Heart left ventricle (tissue), 13 donors: Measurements from ENCODE around the gene TNS1.

ENCODE experiments used
- POLR2A ChIP-seq, 2 donors: fragments of 450-650 bp; IDR thresholded peaks; one replicate each; pipeline ENCODE4 v1.6.1; 2017; ENCODE audit warnings: antibody characterized with exemption in 2 of 2, mild to moderate bottlenecking in 2 of 2, moderate library complexity in 2 of 2
- TF ChIP-seq, protein P1 (sequence below), 12 donors: fragments of 200-600 bp; sonication (generic) in 4 of 12; IDR thresholded peaks; one replicate each; pipeline versions ENCODE4 v1.5.0 to v1.8.0; 2018 to 2022; ENCODE audit warnings: antibody characterized with exemption in 12 of 12, mild to moderate bottlenecking in 5 of 12
- donor health status: ischemic (EF 13 %, LVEDD 7.1; RV severe dilation, severe dysfunction).
- donor health status: DM: no; HTN: yes; CAD: no.
- donor health status: DM: no; HTN: no; CAD: no.
- donor health status: ischemic (EF 25% LVEDD 6.9; RV normal size, moderate dysfunction).
- donor health status: ischemic (EF 25% LVEDD 5.7; RV mildly dilated, moderate dysfunction).
- donor health status: ischemic (EF 35%, LVEDD 5.7; RV mildly dilated, moderate dysfunction).
- donor health status: nonischemic (EF 11% LVEDD 7.7; RV severe dilation, severe dysfunction).
- donor health status: DM: yes; HTN: yes; CAD: no.
- donor health status: PGD.
- donor health status: ischemic (EF 29% LVEDD 5.4; RV normal size, mild dysfunction).
- donor health status: nonischemic (EF 23%, LVEDD 6.1; RV moderate dilation, normal function).

DNA sequence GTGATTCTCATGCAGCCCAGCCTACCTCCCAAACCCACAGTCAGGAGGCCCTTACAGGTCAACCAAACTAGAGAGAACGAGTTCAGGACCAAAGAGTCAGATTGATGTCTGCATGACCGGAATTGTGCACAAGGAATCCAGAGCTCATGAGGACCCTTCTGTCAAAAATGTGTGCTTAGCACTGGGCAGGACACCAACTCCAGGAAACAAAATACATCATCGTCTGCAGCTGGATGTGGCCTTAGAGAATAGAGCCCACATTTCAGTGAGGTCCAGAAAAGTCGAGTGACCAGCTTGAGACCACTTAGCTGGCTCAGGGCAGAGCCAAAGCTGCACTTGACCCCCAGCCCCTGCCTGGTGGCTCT lies 3.2 kb downstream of the TNS1 start:
- TF ChIP-seq, protein P1, sequence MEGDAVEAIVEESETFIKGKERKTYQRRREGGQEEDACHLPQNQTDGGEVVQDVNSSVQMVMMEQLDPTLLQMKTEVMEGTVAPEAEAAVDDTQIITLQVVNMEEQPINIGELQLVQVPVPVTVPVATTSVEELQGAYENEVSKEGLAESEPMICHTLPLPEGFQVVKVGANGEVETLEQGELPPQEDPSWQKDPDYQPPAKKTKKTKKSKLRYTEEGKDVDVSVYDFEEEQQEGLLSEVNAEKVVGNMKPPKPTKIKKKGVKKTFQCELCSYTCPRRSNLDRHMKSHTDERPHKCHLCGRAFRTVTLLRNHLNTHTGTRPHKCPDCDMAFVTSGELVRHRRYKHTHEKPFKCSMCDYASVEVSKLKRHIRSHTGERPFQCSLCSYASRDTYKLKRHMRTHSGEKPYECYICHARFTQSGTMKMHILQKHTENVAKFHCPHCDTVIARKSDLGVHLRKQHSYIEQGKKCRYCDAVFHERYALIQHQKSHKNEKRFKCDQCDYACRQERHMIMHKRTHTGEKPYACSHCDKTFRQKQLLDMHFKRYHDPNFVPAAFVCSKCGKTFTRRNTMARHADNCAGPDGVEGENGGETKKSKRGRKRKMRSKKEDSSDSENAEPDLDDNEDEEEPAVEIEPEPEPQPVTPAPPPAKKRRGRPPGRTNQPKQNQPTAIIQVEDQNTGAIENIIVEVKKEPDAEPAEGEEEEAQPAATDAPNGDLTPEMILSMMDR (IDR thresholded peaks at IDR 0.05), result no peak
- no peak for TF ChIP-seq POLR2A (IDR thresholded peaks at IDR 0.05)
